SJCRH30 (cell line): ENCODE results near the gene BLTP3A. TPM values are rescaled to one million over a fixed set of nuclear protein-coding genes. Genes with fewer than 3 reads are reported as not detected.
A peak's percentile ranks its signal among the peaks of the same experiment; 100 is the strongest.
"Not testable (repeated sequence)": the region's sequence is repeated elsewhere in the genome, so short reads cannot be mapped to it uniquely, and the experiment has no call there.

ENCODE experiments used
- DNase-seq, 2 experiments: peaks; one replicate each; pipeline ENCODE4 v3.0.0-alpha.2; 2015 to 2020
- H3K27ac ChIP-seq: fragments of 250-450 bp; sonication (Bioruptor Pico); 2 replicates; pipeline ENCODE4 v1.5.1; 2020; ENCODE audit warnings: mild to moderate bottlenecking, moderate library complexity
- H3K27me3 ChIP-seq: fragments of 250-450 bp; sonication (Bioruptor Pico); 2 replicates; pipeline ENCODE4 v1.5.1; 2020; ENCODE audit warnings: mild to moderate bottlenecking, moderate library complexity
- H3K36me3 ChIP-seq: fragments of 250-450 bp; sonication (Bioruptor Pico); 2 replicates; pipeline ENCODE4 v1.5.1; 2020; ENCODE audit warnings: mild to moderate bottlenecking, moderate library complexity
- H3K4me1 ChIP-seq: fragments of 250-450 bp; sonication (Bioruptor Pico); 2 replicates; pipeline ENCODE4 v1.5.1; 2020; ENCODE audit warnings: mild to moderate bottlenecking, moderate library complexity
- H3K4me3 ChIP-seq: fragments of 250-450 bp; sonication (Bioruptor Pico); 2 replicates; pipeline ENCODE4 v1.5.1; 2020; ENCODE audit warnings: mild to moderate bottlenecking, moderate library complexity
- H3K9me3 ChIP-seq: fragments of 250-450 bp; sonication (Bioruptor Pico); replicated peaks from 2 replicates; pipeline ENCODE4 v1.5.1; 2020; ENCODE audit warnings: mild to moderate bottlenecking, moderate library complexity
- total RNA-seq: library from RNA; depleted of rRNA; stranded (reverse); fragments of >200 nt; shearing (Covaris generic); gene quantifications from 2 replicates; pipeline ENCODE4 v1.2.3, GENCODE V29; 2014; rRNA removed

BLTP3A gene
- total RNA-seq, result 6.8 and 8.8 TPM in 2 replicates

- Histone ChIP-seq H3K27ac (peak within 1 kb of the TSS; percentile 50), H3K27me3 (no peaks in the 10 kb centered on the region), H3K9me3 (no peaks in the 10 kb centered on the region), H3K4me1 (no peaks in the 10 kb centered on the region), H3K36me3 (no peaks in the 10 kb centered on the region), H3K4me3 (peak within 1 kb of the TSS; percentile 96)
- DNase-seq, result peak; percentile 53 to 75
These were observed at the start of gene BLTP3A for GRCh38 chr6:34791701-34792604. TSS of gene BLTP3A (plus strand) at chr6:34792083. CDS start at chr6:34792251, 168 bp downstream.

GRCh38 chr6:34742094-34742493 lies 49.8 kb upstream of the BLTP3A start:
- Histone ChIP-seq H3K36me3 (no peaks in the 10 kb centered on the region), H3K27me3 (no peaks in the 10 kb centered on the region), H3K9me3 (no peaks in the 10 kb centered on the region), H3K4me3 (no peak overlapping the region), H3K27ac (no peak overlapping the region), H3K4me1 (no peaks in the 10 kb centered on the region)
- no peak for DNase-seq

GRCh38 chr6:34743625-34744293 lies 48.1 kb upstream of the BLTP3A start:
- H3K27ac ChIP-seq, result no peak overlapping the region
- H3K4me3 ChIP-seq, result no peak overlapping the region
- no peaks in the 10 kb centered on the region for H3K36me3 ChIP-seq
- H3K4me1 ChIP-seq, result no peaks in the 10 kb centered on the region
- H3K27me3 ChIP-seq, result no peaks in the 10 kb centered on the region
- no peaks in the 10 kb centered on the region for H3K9me3 ChIP-seq
- DNase-seq, result no peak

GRCh38 chr6:34744294-34744647 lies 47.6 kb upstream of the BLTP3A start:
- not testable (repeated sequence) for H3K27me3 ChIP-seq, H3K27ac ChIP-seq, H3K4me1 ChIP-seq, DNase-seq, H3K4me3 ChIP-seq, H3K9me3 ChIP-seq, H3K36me3 ChIP-seq

- Histone ChIP-seq H3K4me3 (no peak overlapping the region), H3K9me3 (no peaks in the 10 kb centered on the region), H3K27me3 (no peaks in the 10 kb centered on the region), H3K36me3 (no peaks in the 10 kb centered on the region), H3K4me1 (no peaks in the 10 kb centered on the region), H3K27ac (no peak overlapping the region)
- DNase-seq, result no peak
These were observed 46.4 kb upstream of the BLTP3A start for GRCh38 chr6:34745277-34746103.

GRCh38 chr6:34746104-34746846 lies 45.6 kb upstream of the BLTP3A start:
- no peaks in the 10 kb centered on the region for H3K4me1 ChIP-seq
- no peak overlapping the region for H3K4me3 ChIP-seq
- no peaks in the 10 kb centered on the region for H3K9me3 ChIP-seq
- H3K27me3 ChIP-seq, result no peaks in the 10 kb centered on the region
- no peak overlapping the region for H3K27ac ChIP-seq
- no peak for DNase-seq
- H3K36me3 ChIP-seq, result no peaks in the 10 kb centered on the region

- no peaks in the 10 kb centered on the region for H3K9me3 ChIP-seq
These were observed 43.1 kb upstream of the BLTP3A start for GRCh38 chr6:34748757-34749156.

GRCh38 chr6:34756513-34756856 lies 35.4 kb upstream of the BLTP3A start:
- H3K4me1 ChIP-seq, H3K9me3 ChIP-seq, H3K36me3 ChIP-seq, H3K27me3 ChIP-seq: not testable (repeated sequence)
- H3K4me3 ChIP-seq, result peak overlapping the region; percentile 66
- DNase-seq, result peak; percentile 25 to 42
- H3K27ac ChIP-seq, result peak overlapping the region; percentile 65

More at GRCh38 chr6:34748757-34749156, 43.1 kb upstream of the BLTP3A start:
- Histone ChIP-seq H3K4me3 (no peak overlapping the region), H3K4me1 (no peaks in the 10 kb centered on the region), H3K27me3 (no peaks in the 10 kb centered on the region), H3K36me3 (no peaks in the 10 kb centered on the region), H3K27ac (no peak overlapping the region)
- DNase-seq, result no peak

GRCh38 chr6:34757687-34758274 lies 34.1 kb upstream of the BLTP3A start:
- peak overlapping the region; percentile 65 for H3K27ac ChIP-seq
- H3K36me3 ChIP-seq, result peaks cover 9% of the 10 kb centered on the region
- H3K27me3 ChIP-seq, result no peaks in the 10 kb centered on the region
- H3K4me3 ChIP-seq, result peak overlapping the region; percentile 66
- no peak for DNase-seq
- H3K9me3 ChIP-seq, result no peaks in the 10 kb centered on the region
- H3K4me1 ChIP-seq, result no peaks in the 10 kb centered on the region

- Histone ChIP-seq H3K4me1 (no peaks in the 10 kb centered on the region), H3K4me3 (no peak overlapping the region), H3K9me3 (no peaks in the 10 kb centered on the region), H3K36me3 (peaks cover 26% of the 10 kb centered on the region), H3K27ac (no peak overlapping the region), H3K27me3 (no peaks in the 10 kb centered on the region)
- no peak for DNase-seq
These were observed 31.8 kb upstream of the BLTP3A start for GRCh38 chr6:34760108-34760507.

GRCh38 chr6:34761681-34762080 lies 30.2 kb upstream of the BLTP3A start:
- not testable (repeated sequence) for DNase-seq, H3K27ac ChIP-seq, H3K4me1 ChIP-seq, H3K9me3 ChIP-seq, H3K27me3 ChIP-seq, H3K4me3 ChIP-seq
- peaks cover 42% of the 10 kb centered on the region for H3K36me3 ChIP-seq

- H3K27ac ChIP-seq, result no peak overlapping the region
- DNase-seq, result no peak
- no peak overlapping the region for H3K4me3 ChIP-seq
- H3K9me3 ChIP-seq, result no peaks in the 10 kb centered on the region
- H3K36me3 ChIP-seq, result peaks cover 82% of the 10 kb centered on the region
- no peaks in the 10 kb centered on the region for H3K27me3 ChIP-seq
- no peaks in the 10 kb centered on the region for H3K4me1 ChIP-seq
These were observed 23.7 kb upstream of the BLTP3A start for GRCh38 chr6:34768148-34768547.

GRCh38 chr6:34771727-34772126 lies 20.2 kb upstream of the BLTP3A start:
- Histone ChIP-seq H3K27me3 (no peaks in the 10 kb centered on the region), H3K9me3 (no peaks in the 10 kb centered on the region), H3K36me3 (peaks cover 62% of the 10 kb centered on the region), H3K27ac (no peak overlapping the region), H3K4me1 (no peaks in the 10 kb centered on the region), H3K4me3 (no peak overlapping the region)
- no peak for DNase-seq

- no peak overlapping the region for H3K27ac ChIP-seq
- no peaks in the 10 kb centered on the region for H3K4me1 ChIP-seq
- H3K36me3 ChIP-seq, result peaks cover 50% of the 10 kb centered on the region
- no peak for DNase-seq
- H3K27me3 ChIP-seq, result no peaks in the 10 kb centered on the region
- no peaks in the 10 kb centered on the region for H3K9me3 ChIP-seq
- H3K4me3 ChIP-seq, result no peak overlapping the region
These were observed 18.9 kb upstream of the BLTP3A start for GRCh38 chr6:34772940-34773339.
